Kidney capillary endothelial cell (primary cell): Measurements from ENCODE around the gene VSIG10L.

ENCODE experiments used
- DNase-seq: peaks from one replicate; pipeline ENCODE4 v3.0.0-alpha.2; 2018; ENCODE audit warnings: low spot score

Gene VSIG10L

DNA sequence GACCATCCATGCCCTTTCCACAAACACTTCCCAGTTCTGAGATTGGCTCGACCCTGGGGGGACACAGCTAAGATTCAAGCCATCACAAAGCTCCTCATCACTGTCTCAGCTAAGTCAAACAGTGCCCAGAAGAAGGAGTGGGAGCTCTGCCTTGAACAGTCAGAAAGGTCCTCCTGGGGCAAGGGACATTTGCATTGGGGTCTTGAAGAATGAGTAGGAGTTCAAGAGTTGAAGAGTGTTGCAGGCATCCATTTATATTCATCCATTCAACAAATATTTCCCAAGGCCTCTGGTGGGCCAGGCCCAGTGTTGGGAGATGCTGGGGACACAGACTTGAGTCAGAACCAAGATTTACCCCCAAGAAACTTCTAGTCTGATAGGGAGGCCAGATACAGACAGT is 24.0 kb downstream of the VSIG10L start:
- no peak for DNase-seq

DNA sequence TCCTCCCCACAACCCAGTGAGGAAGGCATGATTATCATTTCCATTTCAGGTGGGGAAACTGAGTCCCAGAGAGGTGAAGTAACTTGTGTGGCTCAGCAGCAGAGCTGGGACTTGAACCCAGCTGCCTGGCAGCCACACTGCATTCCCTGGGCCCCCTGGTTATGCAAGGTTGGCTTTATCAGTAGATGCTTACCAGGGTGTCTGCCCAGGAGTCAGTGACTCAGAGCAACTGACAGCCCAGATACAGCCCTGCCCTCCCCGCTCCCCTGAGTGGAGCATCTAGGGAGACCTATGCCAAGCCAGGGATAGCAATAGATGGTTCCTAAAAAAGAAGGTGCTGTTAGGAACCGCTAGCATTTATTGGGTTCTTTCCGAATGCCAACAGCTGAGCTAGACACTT is 24.6 kb downstream of the VSIG10L start:
- DNase-seq = no peak

DNA sequence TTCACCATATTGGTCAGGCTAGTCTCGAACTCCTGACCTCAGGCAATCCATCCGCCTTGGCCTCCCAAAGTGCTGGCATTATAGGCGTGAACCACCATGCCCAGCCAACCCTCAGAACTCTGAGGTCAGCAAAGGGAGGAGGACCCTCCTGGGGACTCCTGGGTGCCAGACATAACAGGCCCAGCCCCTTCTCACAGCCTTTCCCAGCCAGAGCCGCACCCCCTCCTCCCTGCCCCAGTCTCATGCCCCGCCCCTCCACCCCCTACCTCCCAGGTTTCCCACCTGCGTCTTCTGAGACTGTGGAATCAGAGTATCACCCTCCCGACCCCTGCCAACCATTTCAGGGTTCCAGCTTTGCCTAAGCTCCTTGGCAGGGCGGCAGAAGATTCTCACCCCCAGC is 25.3 kb downstream of the VSIG10L start:
- no peak for DNase-seq

DNA sequence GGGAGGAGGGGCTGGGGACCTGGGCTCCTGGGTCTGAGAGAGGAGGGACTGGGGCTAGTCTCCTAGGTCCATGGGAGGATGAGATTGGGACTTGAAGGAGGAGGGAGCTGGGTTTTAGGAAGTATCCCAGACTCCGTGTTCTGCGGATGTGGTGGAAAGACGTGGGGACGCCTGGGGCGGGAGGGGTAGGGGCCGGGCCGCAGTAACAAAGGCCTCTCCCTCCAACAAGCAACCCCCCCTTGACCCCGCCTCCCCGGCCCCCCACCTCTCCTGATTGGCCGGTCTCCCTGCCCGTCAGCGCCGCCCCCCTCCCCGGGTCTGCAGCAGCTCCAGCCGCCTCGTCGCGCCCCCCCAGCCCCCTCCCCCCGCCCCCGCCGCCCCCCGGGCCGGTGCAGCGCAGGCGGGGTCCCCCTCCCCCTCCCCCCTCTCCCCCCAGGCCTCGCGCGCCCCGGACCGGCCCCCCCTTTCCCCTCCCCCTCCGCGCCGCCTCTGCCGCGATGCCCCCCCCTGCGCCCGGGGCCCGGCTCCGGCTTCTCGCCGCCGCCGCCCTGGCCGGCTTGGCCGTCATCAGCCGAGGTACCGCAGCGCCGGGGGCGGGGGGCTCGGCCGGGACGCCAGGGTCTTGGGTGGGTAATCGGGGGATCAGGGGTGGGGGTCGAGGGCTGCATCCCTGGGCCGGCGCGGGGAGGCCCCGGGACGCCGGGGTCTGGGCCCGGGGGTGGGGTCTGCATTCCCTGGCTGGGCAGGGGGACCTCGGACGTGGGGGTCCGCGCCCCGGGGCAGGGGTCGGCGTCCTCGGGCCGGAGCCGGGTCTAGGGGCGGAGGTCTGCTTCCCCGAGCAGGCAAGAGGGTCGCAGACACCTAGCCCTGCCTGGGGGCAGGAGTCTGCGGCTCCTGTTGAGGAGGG is 30.3 kb downstream of the VSIG10L start, which contains the start of gene IGLON5:
IGLON5 (plus strand) TSS at position 294 of the 907 bp plus-strand sequence; CDS start at position 498, 204 bp downstream.
- no peak for DNase-seq

DNA sequence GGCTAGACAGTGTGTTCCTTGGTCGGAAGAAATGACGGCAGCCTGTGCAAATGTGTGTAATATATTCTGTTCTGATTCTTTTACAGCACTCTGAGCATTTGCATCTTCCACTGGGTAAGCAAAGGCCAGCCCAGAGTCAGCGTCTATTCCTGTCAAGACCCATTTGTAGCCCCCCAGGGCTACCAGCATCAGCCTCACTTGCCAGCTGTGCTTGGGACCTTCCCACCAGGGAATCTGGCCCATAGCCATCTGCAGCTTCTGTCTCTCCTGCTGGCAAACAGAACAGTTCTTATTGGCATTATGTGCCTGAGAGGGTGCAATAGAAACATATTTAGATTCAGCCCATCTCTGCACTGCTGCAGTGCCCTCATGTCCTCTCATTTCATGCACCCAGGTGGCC is 36.5 kb downstream of the VSIG10L start:
- DNase-seq = no peak

DNA sequence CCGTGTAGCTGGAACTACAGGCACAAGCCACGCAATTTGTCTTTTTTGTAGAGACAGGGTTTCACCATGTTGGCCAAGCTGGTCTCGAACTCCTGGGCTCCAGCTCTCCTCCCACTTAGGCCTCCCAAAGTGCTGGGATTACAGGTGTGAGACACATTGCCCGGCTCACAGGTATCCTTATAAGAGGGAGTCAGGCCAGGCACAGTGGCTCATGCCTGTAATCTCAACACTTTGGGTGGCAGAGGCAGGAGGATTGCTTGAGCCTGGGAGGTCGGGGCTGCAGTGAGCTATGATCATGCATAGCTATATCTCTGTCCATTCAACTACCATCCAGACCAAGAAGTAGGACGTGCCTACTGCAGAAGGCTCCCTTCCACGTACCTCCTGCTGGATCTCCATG is 40.7 kb downstream of the VSIG10L start:
- no peak for DNase-seq

DNA sequence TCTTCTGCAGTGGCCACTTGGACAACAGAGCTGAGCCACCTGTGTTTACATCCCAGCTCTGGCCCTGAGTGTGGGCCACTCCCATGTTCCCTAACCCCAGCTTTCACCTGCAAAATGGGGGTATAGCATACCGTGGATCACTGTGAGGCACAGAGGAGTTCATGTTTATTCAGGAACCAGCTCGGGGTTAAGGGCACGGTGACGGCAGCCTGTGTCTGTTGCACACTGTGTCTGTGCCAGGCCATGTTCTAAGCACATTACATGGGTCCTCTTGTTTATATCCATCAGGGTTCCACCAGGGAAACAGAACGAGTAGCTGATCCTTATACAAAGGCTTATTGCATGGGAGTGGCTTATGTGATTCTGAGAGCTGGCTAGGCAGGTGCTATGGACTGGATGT is 44.5 kb downstream of the VSIG10L start:
- no peak for DNase-seq

DNA sequence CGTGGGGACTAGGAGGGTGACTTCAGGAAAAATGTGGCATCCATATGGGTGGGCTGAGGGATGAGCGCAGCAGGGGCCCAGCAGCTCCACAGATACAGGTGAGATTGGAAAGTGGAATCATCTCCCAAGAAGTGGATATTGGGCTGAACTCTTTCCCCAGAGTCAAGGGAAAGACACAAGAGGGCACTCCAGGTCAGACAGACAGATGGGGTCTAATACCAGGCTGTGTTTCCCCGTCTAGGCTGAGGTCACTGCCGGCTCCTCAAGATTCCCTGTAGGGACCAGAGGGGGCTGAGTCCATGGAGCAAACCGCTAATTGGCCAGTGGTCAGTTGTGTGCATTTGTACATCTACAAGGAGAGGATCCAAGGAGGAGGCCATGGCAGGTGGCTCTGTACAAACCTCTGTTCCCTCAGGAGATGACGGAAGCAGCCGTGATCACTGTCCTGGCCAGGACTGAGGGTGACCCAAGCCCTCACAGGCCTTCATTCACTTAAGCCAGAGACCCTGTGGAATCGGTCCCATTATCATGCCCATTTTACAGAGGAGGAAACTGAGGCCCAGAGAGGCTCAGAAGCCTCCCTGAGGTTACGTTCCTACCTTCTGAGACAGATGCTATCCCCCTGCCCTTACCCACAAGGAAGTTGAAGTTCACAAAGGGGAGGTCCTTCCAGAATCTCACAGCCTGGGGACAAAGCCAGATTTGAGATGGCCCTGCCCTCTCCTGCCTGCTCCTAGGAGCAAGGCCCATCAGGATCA is 45.4 kb downstream of the VSIG10L start:
- no peak for DNase-seq

DNA sequence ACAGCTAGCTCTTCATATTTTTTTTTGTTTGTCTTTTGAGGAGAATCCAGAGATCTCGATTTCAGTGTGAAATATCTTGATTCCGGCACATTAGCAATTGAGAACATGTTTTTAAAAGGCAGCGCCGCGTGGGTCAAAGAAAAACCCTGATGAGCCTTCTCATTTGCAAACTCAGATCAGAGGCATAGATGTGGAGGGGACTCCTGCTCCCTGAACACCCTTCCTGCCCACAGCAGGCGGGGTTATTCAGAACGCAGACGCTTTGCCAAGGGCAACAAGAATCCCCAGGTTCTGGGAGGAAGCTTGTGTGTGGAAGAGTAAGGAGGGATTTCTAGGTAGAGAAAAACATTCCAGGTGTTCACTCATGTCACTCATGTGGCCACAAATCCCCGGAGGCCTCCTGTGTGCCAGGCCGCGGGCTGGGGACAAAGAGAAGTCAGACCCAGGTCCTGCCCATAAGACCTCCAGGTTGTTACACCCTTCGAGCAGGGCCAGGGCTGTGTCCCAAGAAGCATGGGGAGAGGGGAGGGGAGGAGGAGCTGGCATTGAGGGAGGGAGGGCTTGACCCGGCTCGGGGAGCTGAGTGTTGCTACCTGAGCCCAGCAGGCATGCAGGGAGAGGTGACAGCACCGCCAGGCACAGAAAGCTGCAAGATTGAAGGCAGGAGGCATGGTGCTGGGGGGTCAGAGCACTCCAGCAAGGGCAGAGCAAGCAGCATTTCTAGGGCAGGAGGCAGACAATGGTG is 46.4 kb downstream of the VSIG10L start:
- DNase-seq = no peak

DNA sequence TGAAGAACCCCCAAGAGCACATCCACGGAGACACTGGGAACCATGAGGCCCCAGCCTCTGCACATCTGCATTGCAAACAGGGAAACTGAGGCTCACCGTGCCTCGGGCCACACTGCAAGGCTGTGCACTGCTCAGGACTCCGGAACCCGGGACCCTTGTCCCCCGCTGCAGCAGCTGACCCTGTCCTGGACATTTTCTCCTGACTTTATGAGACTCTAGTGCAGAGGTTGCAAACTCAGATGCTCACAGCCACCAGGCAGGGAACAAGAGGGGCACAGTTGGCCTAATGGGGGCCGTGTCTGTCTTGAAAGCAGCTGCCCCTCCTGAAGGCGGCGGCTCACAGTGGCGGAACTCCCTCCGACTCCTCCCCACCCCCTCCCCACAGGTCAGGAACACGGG is 47.0 kb downstream of the VSIG10L start:
- no peak for DNase-seq

DNA sequence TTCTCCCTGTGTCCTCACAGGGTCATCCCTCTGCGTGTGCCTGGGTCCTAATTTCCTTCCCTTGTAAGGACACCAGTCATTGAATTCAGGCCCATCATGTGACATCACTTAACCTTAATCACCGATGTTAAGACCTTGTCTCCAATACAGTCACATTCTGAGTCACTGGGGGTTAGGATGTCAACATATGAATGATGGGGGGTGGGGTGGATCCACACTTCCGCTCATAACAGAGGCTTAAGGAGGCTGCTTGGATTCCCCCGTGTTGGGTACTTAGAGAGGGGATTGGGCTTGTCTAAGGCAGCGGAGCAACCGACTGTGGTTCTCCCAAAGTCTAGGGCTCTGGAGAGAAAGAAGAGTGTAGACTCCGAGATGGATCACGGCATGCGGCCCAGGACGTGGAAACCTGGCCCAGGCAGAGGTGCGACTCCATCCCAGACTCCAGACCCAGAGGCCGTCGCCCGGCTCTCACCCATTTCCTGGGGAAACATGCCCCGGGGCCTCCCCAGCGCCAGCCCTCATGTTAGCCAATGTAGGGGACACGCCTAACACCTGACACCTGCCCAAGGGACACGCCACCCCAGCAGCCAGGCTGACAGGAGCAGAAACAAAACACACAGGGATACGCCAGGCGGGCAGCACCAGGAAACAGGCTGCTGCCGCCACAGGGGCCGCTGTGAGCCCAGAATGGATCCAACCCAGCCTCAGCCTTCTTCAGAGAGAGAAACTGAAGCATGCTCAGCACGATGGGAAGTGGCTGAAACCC is 47.5 kb downstream of the VSIG10L start:
- peak; percentile 21 for DNase-seq

DNA sequence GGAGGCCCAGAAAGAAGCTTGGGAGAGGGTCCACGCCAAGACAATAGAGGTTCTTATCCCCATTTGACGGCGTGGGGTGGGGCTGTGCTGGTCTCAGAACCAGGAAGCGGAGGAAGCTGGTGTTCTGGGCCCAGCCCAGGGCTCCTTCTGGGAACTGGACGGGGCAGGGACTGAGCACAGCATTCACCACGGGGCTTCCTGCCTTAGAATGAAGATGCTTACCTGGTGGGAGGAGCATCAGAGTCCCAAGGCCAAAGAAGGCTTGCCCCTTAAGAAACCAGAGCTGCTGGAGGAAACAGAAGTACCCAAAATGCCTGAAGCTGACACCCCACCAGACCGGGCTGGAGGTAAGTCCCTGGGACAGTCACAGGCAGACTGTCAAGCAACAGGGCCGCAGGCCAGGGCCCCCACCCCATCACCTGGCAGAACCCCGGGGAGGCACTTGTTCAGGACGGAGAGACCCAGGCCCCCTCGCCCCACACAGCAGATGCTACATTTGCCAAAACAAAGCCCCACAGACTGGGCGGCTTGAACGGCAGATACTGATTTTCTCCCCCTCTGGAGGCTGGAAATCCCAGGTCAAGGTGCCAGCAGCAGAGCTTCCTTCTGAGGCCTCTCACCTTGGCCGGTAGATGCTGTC is 48.2 kb downstream of the VSIG10L start:
- no peak for DNase-seq

DNA sequence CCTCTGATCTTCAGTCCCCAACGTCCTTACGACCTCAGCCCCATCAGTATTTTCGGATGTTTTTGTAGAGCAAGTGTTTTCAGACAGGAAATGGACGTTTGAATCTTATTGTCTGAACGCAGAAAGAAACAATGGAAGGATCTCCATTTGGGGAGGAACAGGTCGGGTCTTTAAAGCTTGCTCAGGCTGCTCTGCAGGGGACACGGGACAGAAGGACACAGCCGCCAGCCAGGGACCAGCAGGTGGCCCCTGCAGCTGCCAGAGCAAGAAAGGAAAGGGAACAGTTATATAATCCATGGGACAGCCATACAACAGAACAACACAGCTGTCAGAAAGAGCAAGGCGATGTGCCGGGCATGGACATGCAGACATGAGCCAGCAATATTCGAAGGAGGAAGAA is 49.0 kb downstream of the VSIG10L start:
- DNase-seq = no peak

DNA sequence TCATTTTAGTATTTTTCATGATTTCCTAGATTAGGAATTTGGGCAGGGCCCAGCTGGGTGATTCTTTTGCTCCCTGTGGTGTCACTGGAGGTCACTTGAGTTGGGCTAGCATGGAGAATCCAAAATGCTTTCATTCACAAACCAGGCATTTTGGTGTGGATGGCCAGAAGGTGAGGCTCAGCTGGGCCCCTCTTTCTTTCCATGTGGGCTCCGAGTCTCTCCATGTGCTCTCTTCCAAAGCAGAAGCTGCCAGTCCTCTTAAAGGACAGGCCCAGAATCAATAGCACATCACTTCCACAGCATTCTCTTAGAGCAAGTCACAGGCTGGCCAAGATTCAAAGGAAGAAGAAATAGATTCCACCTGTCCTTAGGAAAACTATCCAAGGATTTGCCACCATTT is 52.3 kb downstream of the VSIG10L start:
- DNase-seq = no peak

DNA sequence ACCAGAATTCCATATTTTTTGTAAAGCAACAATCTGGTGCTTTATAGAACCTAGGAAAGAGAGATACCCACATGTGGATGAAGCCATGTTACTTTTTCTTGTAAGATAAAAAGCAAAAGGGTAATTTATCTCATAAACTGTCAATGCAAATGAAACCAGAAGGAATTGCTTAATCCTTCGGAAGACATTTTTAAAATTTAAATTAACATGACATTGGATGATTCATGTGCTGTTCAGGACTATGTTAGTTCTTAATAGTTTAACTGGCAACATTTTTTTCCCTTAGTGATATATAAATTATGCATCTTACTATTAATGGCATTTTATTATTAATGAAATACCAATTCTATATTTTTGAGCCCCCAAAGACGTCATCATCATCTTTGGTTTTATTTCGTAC is 56.3 kb downstream of the VSIG10L start:
- DNase-seq = no peak

DNA sequence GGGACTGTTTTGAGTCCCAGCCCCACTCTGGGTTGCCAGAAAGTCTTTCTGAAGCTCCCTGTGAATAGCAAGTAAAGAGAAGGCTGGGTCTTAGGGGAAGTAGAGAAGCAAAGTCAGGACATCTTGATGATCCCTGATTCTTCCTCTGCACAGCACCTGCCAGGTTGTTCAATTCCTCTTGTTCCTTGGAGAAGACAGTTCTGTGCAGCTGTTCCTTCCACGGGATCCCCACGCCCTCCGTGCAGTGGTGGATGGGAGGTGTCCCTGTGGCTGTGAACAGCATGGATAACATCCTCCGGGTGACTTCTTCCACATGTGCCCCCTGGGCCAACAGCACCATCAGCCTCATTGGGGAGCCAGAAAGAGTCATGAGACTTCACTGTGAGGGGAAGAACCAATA is 59.6 kb downstream of the VSIG10L start:
- DNase-seq = no peak
